Islet precursor cell (in vitro differentiated cells): ENCODE measurements around the gene RNASEH2B.

Source experiments
- DNase-seq: peaks from one replicate; pipeline ENCODE4 v3.0.0-alpha.2; 2018

Gene RNASEH2B

DNA sequence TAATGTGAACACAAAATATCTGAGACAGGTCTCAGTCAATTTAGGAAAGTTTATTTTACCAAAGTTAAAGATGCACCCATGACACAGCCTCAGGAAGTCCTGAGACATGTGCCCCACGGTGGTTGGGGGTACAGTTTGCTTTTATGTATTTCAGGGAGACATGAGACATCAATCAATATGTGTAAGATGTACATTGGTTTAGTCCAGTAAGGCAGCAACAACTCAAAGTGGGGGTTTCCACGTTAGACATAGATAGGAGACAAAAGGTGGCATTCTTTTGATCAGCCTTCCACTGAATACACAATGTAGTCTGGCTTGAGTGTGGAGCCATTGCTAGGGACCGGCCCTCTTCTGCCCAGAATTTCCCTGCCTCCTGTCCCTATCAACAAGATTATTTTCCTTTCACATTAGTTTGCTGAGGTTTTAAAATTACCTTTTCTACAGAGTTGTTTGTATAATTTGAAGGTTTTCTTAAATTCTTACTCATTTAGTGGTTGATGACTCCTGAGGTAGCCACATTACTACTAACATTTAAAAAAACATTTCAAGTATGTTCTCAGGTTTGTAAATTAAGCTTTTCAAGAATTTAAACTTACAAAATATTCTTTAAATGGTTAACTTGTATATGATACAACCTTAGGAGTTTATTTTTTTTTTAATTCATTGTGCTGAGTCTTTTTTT is 33.2 kb downstream of the RNASEH2B start:
- DNase-seq, result no peak

DNA sequence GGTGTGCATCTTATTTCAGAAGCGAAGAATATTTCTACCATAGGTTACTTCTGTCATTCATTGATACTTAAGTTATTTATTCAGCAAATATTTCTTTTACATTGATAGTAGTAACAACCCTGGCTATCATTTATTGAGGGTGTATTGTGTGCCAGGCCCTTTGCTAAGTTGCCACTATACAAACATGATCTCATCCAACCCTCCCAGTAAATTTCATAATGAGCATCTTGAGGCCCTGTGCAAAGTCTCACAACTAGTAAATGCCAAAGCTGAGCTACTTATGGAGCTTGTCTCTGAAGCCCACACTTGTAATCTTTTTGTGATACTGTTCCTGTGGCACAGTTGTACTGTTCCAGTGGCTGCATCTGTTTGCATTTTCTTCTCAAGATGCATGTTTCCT is 36.1 kb downstream of the RNASEH2B start:
- DNase-seq, result no peak

DNA sequence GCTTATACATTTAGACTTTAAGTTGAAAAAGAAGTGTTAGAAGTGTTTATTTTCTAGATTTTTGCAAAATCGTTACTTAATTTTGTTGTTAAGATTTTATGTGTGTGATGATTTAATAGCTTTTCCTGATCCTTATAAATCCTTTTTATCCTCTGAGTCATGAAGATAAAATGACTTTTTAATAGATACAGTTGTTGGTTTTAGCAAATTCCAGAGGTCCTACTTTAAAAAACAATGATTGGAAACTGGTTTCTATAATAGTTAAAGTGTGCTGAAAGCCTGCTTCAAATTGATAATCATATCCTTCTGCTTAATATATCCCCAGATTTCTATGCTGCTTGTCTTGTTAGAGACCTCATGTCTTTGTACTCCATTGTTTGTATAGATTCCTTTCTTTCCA is 39.0 kb downstream of the RNASEH2B start:
- DNase-seq, result no peak

DNA sequence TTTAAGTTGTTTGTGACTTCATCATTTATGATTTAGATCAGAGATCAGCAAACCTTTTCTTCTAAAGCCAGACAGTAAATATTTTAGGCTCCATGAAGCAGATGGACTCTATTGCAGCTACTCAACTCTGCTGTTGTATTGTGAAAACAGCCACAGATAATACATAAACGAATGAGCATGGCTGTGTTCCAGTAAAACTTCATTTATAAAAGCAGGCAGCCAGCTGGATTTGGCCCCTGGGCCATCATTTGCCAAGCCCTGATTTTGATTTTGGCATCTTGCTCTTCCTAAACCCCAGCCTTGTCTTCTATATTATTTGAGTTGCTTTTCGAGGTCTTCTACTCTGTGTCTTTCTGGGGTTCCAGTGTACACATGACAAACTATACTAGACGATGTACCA is 41.3 kb downstream of the RNASEH2B start:
- no peak for DNase-seq

DNA sequence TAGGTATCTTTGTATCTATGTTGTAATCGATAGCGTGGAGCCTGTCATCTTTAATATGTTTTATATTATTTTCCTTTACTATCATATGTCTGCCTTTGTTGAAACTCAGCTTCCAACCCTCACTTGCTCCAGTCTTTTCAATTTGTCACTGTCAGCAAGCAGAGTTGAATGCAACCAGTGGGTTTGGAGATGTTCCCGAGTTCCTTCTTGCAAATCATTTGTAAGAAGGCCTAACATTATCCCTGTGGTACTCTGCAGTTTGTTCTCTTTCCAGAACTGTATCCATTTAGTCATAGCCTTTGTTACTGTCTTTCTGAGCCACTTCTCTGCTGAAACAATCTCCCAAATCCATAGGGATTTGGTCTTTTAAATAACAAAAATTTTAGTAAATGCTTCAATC is 41.8 kb downstream of the RNASEH2B start:
- DNase-seq, result no peak

DNA sequence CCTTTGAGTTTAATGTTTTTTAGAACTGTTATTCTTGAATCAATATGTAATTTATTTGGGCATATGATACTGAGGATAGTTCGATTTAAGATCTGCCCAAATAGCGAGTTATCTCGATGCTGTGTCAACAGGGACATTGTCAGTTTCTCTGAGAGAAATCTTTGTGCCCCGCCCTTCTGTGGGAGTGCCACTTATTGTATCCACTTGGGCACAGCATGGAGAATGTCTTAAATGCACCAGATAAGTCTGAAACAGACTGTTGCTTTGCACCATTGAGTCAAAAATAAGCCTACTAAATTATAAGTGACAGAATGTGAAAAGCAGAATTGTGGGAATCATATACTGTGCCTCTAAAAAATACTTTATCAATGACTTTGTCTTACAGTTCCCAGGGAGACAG is 45.6 kb downstream of the RNASEH2B start:
- DNase-seq, result no peak

DNA sequence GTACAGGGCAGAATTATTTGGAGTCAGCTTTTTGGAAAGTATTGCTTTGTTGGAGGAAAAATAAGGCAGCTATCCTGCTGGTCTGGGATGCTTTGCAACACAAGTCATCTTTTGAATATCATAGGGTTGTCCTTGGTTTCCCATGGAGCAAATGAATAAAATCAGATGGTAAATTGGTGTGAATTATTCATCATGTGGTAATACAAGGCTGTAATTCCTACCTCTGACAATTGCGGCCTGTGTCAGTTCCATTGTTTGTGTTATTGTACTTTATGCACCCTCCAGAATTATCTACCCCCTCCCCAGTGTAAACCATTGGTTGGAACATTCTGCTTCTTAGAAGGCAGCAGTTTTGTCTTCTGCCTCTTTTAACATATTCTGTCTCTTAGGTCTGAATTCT is 46.2 kb downstream of the RNASEH2B start:
- no peak for DNase-seq

DNA sequence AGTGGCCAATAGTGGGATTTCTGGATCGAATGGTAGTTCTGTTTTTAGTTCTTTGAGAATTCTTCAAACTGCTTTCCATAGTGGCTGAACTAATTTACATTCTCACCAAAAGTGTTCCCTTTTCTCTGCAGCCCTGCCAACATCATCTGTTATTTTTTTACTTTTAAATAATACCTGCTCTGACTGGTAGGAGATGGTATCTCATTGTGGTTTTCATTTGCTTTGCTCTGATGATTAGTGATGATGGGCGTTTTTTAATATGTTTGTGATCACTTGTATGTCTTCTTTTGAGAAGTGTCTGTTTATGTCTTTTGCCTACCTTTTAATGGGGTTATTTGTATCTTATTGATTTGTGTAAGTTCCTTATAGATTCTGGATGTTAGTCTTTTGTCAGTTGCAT is 48.0 kb downstream of the RNASEH2B start:
- no peak for DNase-seq

DNA sequence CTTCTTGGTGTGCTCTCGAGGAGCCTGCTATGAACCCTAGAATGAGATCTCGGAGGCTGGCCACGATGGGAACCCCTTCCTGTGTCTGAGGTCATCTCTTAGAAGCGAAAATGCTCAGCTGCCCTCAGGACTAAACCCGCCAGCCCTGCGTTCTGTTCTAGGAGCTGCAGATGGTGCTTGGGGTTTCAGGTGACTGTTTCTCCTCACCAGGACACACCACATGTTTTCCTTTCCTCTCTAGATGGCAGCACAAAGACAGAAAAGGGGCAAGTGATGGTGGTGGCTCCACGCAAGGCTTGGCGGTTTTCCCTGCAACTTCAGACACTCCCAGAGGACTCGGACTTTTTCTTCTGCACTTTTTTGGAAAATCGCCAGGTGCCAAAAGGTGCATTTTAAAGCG is 60.1 kb downstream of the RNASEH2B start:
- peak; percentile 73 for DNase-seq

DNA sequence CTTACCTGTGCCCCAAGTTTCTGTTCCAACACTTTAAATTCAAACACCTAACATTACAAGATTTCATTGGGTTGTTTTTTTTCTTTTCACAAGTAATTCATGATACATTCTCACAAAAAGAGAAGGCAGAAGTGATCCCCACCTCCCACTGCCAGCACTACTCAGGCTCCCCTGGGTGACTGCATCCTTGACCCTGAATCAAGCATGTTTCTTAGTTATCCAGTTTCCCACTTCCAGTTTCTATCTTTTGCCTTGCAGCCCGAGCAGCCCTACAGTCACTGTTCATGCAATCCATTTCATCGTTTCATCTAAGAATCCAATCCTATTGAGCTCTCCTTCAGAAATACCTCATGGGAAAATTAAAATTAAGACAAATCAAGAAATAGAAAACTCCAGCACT is 61.4 kb downstream of the RNASEH2B start:
- DNase-seq, result no peak

DNA sequence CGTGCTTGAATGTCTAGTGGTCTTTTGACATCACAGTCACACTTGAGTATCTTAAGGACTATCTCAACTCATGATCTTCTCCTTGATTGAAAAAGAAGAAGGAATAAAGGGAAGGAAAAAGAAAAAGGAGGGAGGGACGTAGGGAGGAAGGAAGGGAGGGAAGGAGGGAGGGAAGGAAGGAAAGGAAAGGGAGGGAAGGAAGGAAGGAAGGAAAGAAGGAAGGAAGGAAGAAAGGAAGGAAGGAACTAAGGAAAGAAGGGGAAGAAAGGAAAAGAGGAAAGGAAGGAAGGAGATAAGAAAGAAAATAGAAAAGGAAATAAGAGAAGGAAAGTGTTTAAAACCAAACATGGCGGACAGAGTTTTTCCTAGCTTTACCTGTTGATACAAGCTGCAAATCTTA is 64.7 kb downstream of the RNASEH2B start:
- DNase-seq, result no peak

DNA sequence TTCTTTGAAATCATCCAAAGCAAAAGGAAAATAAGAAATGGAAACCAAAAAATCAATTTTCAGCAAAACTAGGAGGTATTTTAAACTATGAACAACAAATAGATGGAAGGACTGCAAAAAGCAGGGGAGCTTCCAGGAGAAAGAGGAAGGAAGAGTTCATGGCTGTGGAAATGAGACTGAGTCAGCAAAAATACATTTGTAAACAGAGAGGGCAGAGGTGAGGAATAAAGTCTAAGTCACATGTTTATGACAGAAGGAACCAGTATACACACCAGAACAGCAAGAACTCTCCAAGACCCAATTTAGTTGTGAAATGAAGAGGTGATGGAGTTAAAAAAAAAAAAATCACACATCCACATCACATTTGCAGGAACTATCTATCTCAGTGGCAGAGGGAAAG is 69.6 kb downstream of the RNASEH2B start:
- no peak for DNase-seq

DNA sequence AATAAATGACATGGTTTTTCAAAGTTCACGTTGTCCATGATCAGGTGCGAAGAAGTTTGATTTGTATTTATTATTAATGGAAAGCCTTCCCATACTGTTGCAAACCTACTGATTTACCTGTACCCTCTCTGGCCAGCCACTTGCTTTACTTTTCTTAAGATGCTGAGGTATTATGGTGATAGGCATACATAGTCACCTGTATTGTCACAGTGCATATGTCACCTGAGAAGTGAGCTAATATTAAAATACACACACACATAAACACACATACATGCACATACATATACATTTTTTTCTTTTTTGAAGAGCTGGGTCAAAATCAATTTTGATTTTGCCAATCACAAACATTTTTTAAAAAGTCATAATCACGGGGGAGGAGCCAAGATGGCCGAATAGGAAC is 72.1 kb downstream of the RNASEH2B start:
- DNase-seq, result no peak

DNA sequence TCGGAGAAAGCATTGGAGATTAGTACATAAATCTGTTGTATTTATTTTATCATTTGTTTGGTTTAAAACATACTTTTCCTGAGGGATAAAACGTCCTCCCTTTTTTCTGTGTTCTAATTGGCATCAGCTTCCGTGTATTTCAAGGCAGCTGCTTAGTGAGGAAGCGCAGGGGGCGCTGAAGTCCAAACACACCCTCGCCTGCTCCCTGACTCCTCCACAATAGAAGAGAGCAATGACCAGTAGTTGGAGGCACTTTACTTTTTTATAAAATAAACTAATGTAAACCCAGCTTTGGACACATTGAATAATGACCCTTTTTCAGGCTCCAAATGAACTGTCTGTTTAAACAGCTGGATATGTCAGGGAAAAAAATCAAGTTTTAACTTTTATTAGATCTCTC is 79.9 kb downstream of the RNASEH2B start:
- no peak for DNase-seq

DNA sequence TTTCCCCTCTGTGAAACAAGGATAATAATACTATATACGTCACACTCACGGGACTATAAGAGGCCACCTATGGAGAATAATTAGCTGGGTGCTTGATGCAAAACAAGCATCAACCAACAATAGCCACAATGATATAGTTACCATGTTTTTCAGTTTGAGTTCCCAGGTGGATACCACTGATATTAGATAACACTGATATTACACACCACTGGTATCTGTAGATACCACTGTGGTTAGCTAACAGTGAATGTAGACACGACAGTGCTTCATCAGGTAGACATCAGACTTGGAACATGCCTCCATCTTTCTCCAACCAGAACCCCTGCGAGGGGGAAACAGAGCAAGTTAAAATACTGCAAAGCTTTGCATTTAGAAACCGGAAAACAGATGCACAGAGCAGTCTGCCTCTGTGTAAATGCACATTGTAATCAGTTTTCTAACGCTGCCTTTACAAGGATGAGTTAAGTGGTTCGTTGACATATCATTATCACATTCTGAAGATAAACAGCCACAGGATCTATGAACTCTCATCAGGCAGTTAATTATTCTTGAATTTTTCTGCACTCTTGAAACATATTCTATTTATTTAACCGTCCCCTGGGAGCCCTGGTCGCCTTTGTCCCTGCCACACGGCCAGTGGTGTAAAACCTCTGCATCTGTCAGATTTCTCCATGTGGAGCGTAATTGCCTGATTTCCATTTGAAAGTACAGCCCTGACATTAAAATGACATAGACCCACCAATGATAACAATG is 80.7 kb downstream of the RNASEH2B start:
- DNase-seq, result no peak

DNA sequence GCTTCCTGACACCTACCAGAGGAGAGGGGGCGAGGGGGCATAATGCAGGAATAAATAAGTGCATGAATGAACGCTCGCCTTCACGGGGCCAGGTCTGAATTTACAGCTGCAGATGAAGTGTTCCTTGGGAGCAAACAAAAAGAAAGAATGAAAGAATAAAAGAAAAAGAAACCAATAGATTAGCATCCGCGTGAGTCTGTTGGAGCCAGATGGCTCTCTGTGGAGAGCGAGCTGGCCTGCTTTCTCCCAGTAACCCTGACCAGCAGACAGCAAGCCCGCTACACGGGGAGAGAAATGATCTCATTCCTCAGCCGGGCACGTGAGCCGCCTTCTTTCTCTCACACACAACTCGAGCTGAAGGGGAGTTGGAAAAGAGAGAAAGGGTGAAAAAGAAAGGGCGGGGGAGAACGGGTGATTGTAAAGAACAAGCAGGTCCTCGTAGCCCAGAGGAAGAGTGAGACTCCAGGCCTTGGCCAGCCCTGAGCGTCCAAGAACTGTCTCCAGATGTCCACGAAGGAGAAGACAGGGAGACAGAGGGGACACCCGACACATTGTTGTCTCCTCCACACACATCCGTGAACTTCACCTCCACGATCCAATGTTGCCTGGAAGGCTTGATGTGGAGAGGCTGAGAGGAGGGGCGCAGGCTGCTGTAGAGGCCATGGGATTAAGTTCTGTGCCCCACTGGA is 81.4 kb downstream of the RNASEH2B start:
- DNase-seq, result no peak

DNA sequence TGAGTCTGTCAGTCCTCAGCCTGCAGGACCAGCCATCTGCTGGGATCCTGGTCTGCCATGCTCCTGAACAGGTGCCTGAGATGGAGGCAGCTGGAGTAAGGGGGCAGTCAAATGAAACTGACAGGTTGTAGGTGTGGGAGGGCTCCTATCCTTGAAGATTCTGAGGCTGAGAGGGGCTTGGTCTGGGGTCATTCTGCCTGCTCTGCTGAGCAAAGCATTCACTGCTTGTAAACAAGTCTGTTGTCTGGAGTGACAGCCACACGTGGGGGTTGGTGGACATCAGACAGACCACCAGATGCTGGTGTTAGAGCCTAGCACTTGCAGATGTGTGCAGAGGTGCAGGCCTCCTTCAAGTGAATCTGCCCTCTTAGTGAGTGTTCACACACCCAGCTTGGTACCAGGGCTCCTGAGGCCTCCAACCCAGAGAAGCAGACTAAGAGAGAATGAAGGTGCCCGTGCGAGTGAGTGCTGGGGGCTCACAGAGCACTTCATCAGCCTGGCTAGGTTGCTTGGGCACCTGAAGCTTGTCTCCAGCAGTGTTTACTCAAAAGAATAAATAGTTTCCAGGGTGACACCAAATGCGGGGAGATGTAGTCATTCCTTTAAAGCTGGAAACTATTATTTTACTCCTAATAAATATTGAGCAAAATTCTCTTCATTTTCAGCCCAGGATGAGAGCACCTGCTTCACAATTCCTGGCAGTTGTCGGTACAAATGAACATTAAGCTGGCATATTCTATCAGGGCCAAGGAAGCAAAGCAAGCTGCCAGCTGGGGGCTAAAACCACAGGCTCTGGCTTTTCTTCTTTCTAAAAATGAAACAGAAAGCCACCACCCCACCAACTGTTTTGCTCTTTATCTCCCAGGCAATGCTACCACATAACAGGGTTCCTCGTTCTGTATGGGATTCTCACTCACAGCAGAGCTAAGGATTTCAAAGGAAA is 82.3 kb downstream of the RNASEH2B start:
- DNase-seq, result no peak

DNA sequence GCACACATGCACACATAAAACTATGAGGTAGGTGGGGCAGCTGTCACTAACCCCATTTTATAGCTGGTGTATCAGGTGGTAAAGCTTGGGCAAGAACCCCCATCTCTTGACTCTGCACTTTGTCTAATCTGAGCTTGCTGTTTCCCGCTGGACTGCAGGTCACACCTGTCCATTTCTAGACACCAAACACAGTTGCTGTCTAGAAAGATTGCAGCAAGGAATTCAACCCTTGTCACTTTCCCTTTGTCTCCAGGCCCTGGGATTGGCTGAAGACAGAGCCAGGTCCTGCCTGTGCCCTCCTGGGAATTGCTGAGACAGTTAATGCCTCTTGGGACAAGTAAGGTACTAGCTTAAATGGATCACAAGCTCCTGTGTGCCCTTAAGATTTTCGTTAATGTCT is 83.8 kb downstream of the RNASEH2B start:
- no peak for DNase-seq

DNA sequence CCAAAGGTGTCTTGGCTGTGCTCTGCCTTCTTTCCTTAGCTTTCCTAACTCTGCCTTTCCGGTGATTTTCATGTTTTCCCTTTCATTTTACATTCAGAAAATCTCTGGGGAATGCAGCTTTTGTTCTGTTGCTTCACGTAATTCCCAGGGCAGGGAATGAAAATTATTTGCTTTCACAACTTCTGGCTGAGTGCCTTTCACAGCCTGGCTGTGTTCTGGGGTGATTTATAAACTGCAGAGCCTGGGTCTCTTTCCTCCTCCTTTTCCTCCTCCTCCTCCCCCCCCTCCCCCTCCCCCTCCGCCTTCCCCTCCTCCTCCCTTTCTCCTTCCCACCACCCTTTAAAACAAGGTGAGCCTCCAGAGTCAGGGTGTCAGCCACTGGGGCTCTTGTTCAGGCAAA is 84.3 kb downstream of the RNASEH2B start:
- no peak for DNase-seq

DNA sequence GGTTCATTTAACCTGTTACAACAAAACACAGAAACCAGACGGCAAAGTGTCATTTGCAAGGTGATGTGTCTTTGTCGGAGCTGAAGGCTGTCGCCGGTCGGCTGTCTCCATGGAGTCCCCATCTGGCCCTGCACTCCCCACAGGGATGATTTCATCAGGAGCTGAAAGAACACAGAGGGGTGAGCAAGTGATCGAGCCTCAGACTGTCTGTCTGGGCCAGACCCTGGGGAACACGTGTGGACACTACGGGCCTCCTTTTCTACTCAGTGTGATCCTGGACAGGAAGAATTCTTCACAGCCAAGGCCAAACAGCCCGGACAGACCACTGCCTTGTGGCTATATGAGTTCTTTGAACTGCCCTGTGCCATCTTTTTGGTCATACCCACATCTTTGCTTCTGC is 85.1 kb downstream of the RNASEH2B start:
- no peak for DNase-seq

DNA sequence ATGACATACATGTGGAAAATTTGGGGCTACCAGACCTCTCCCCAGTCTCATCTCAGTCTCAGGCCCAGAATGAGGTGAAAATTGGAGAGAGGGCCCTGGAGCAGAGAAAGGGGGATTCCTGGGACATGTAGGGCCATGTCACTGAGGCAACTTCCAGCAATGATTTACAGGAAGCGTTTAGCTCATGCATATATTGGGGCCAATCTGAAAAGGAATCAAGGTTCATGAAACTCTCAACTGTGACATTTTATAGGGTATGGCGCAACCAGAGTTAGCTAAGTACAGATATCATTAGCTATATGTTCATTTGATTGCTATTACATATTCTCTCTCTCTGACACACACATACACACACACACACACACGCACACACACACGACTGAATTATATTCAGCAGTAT is 86.3 kb downstream of the RNASEH2B start:
- DNase-seq, result no peak

DNA sequence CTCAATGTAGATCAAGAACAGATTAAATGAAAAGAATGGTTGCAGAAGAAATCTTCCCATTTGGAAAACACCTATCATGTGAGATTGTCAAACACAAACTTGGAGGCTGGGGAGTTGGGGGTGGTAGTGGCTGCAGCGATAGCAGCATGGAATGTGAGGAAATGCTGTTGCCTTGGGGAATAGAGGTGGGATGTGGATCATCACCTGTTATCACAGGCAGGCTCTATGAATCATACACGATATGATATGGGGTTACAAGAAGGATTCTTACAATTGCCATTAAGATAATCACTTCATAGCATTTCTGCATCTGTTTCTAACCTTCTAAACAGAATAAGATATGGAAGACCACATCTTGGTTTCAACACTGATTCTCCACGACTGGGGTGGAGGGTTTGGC is 88.7 kb downstream of the RNASEH2B start:
- DNase-seq, result no peak

DNA sequence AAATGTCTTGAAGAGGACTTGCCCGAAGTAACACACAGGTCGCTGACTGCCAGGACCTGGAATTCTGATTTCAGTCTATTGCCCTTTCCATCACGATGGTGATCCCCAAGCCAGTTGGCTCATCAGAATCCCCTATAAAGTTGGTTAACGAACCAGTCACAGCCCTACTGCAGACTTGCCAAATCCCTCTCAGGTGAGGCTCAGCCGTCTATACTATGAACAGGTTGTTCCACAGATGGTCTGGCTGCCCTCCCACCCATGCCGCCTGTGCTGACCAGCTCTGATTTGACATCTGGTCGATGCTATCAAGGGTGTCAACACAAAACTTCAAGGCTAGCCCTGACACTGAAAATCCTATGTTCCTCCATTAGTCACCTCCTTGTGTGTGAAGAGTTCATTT is 90.0 kb downstream of the RNASEH2B start:
- no peak for DNase-seq
